NB4 (cell line): ENCODE measurements around the gene LBHD1.

Experiments
- MYC ChIP-seq: IDR thresholded peaks from 2 replicates; pipeline ENCODE4 v1.6.1; 2011; ENCODE audit warnings: low read depth, low read length
- POLR2A ChIP-seq: IDR thresholded peaks from 2 replicates; pipeline ENCODE4 v1.6.1; 2011; ENCODE audit warnings: mild to moderate bottlenecking; ENCODE audit not compliant: insufficient read length; ENCODE audit errors: extremely low read depth
- TF ChIP-seq, protein P1 (sequence below): IDR thresholded peaks from one replicate; pipeline ENCODE4 v1.5.1; 2012; ENCODE audit warnings: low read depth, low read length
- TF ChIP-seq, protein P2 (sequence below): IDR thresholded peaks from 2 replicates; pipeline ENCODE4 v1.6.1; 2011; ENCODE audit warnings: low read depth, low read length

DNA sequence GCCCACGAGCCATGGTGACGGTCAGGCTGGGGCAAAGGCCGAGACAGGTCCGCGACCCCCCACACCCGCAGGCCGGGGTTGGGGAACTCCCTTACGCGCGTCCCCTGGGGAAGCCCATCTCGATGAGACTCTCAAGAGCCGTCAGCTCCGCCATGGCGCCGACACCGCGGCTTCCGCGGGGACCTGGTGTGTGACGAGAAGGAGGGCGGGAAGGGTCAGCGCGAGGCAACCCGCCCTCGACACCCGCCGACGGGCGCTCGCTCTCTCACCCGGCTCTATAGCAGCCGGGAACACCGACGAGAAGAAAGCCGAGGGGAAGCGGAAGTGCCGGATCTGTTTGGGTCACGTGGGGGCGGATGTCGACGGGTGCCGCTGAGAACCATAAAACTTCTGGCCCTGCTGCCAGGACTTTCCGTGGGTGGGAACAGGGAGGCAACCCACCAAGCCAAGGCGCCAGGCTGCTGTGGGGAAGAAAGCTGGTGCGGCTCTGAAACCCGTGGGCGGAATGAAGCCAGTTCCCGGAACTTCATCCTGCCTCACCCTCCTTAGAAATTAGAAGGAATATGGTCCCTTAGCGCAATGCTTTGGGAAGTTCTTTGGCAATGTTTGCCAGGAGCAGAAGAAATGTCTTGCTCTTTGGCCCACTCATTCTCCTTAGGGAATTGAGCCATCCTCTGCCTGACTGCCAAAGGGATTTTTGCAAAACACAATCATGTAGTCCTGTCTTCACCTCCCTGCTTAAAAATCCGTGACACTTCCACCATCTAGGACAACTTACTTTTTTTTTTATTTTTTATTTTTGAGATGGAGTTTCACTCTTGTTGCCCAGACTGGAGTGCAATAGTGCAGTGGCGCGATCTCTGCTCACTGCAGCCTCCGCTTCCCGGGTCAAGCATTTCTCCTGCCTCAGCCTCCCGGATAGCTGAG, 7.0 kb upstream of the LBHD1 start, which contains the start of gene UBXN1:
- TF ChIP-seq, protein P1, sequence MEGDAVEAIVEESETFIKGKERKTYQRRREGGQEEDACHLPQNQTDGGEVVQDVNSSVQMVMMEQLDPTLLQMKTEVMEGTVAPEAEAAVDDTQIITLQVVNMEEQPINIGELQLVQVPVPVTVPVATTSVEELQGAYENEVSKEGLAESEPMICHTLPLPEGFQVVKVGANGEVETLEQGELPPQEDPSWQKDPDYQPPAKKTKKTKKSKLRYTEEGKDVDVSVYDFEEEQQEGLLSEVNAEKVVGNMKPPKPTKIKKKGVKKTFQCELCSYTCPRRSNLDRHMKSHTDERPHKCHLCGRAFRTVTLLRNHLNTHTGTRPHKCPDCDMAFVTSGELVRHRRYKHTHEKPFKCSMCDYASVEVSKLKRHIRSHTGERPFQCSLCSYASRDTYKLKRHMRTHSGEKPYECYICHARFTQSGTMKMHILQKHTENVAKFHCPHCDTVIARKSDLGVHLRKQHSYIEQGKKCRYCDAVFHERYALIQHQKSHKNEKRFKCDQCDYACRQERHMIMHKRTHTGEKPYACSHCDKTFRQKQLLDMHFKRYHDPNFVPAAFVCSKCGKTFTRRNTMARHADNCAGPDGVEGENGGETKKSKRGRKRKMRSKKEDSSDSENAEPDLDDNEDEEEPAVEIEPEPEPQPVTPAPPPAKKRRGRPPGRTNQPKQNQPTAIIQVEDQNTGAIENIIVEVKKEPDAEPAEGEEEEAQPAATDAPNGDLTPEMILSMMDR: no peak
- TF ChIP-seq POLR2A: peak; percentile 76
- TF ChIP-seq, protein P2, sequence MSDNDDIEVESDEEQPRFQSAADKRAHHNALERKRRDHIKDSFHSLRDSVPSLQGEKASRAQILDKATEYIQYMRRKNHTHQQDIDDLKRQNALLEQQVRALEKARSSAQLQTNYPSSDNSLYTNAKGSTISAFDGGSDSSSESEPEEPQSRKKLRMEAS: peak; percentile 97
- TF ChIP-seq MYC: peak; percentile 71
